ENCODE results near the gene TNF.

DNA sequence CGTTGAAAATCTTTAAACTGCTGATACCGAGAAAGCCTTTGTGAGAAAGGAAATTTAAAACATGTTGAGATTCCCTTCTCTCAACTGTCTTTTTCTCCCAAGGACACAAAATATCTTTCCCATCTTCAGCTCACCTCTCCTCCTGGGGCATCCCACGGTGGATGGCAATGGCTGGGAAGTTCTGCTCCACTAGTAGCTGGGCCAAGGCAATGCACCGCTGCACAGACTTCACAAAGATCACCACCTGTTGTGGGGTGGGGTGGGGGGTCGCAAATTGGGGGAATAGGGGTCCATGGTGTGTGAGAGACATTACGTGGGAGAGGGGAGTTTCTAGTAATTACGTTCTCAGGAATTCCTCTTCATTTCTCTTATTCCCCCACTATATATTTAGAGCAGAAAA is 44.2 kb upstream of the TNF start:
- TF ChIP-seq, protein P1, sequence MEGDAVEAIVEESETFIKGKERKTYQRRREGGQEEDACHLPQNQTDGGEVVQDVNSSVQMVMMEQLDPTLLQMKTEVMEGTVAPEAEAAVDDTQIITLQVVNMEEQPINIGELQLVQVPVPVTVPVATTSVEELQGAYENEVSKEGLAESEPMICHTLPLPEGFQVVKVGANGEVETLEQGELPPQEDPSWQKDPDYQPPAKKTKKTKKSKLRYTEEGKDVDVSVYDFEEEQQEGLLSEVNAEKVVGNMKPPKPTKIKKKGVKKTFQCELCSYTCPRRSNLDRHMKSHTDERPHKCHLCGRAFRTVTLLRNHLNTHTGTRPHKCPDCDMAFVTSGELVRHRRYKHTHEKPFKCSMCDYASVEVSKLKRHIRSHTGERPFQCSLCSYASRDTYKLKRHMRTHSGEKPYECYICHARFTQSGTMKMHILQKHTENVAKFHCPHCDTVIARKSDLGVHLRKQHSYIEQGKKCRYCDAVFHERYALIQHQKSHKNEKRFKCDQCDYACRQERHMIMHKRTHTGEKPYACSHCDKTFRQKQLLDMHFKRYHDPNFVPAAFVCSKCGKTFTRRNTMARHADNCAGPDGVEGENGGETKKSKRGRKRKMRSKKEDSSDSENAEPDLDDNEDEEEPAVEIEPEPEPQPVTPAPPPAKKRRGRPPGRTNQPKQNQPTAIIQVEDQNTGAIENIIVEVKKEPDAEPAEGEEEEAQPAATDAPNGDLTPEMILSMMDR (IDR thresholded peaks at IDR 0.05) = no peak
- no peak for TF ChIP-seq POLR2A (IDR thresholded peaks at IDR 0.05)
